Measurements from ENCODE around the gene POU2F2.

- TF ChIP-seq, protein P1, sequence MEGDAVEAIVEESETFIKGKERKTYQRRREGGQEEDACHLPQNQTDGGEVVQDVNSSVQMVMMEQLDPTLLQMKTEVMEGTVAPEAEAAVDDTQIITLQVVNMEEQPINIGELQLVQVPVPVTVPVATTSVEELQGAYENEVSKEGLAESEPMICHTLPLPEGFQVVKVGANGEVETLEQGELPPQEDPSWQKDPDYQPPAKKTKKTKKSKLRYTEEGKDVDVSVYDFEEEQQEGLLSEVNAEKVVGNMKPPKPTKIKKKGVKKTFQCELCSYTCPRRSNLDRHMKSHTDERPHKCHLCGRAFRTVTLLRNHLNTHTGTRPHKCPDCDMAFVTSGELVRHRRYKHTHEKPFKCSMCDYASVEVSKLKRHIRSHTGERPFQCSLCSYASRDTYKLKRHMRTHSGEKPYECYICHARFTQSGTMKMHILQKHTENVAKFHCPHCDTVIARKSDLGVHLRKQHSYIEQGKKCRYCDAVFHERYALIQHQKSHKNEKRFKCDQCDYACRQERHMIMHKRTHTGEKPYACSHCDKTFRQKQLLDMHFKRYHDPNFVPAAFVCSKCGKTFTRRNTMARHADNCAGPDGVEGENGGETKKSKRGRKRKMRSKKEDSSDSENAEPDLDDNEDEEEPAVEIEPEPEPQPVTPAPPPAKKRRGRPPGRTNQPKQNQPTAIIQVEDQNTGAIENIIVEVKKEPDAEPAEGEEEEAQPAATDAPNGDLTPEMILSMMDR (conservative IDR thresholded peaks at IDR 0.05 in 1 of 2, IDR thresholded peaks at IDR 0.05 in 1 of 2; ENCODE audit: extremely low read depth in 1 of 2, insufficient read depth in 1 of 2, low read depth in 1 of 2, low read length in 2 of 2): no peak
- TF ChIP-seq EZH2 (IDR thresholded peaks at IDR 0.05; ENCODE audit: borderline replicate concordance, low read length): no peak
Observed at GRCh38 chr19:42057846-42058245, 74.4 kb downstream of the POU2F2 start.

All from mammary epithelial cell (primary cell).